KOPT-K1 (cell line): ENCODE results near the gene ZSWIM8.
A peak's percentile ranks its signal among the peaks of the same experiment; 100 is the strongest.

ENCODE experiments used
- H3K27ac ChIP-seq: fragments of 200-600 bp; sonication (generic); 2 replicates; pipeline ENCODE4 v1.5.1; 2016; ENCODE audit warnings: antibody characterized with exemption, mild to moderate bottlenecking, low read depth, low read length; ENCODE audit not compliant: poor library complexity, severe bottlenecking
- H3K36me3 ChIP-seq: fragments of 200-600 bp; sonication (generic); 2 replicates; pipeline ENCODE4 v1.5.1; 2017; ENCODE audit warnings: antibody characterized with exemption, mild to moderate bottlenecking, low read length, moderate library complexity; ENCODE audit not compliant: insufficient read depth
- H3K9me3 ChIP-seq: fragments of 200-600 bp; sonication (generic); 2 replicates; pipeline ENCODE4 v1.5.1; 2017; ENCODE audit warnings: antibody characterized with exemption, low read length, mild to moderate bottlenecking; ENCODE audit not compliant: insufficient read depth, poor library complexity, severe bottlenecking

Gene ZSWIM8

DNA sequence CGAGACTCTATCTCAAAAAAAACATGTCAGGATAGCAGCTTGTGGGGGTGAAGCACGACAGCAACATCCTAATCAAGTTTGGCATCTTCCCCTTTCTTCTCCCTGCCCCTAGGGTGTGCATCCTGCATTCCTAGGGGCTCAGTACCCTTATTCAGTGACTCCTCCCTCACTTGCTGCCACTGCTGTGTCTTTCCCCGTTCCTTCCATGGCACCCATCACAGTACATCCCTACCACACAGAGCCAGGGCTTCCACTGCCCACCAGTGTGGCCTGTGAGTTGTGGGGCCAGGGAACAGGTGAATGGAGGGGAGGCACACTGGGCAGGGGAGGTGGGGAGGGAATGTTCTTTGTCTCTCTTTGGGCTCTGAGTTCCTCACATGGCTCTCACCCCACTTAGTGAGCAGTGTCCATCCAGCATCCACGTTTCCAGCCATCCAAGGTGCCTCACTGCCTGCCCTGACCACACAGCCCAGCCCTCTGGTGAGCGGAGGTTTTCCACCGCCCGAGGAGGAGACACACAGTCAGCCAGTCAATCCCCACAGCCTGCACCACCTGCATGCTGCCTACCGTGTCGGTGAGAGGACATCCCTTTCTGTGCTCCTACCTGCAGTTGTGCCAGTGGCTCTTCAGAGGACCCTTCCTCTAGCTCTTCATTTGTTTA lies 14.6 kb downstream of the ZSWIM8 start:
- no peak overlapping the region for H3K27ac ChIP-seq
- no peaks in the 10 kb centered on the region for H3K9me3 ChIP-seq
- peaks cover 100% of the 10 kb centered on the region for H3K36me3 ChIP-seq

GRCh38 chr10:73800560-73801252 lies 15.3 kb downstream of the ZSWIM8 start:
- H3K36me3 ChIP-seq: peaks cover 100% of the 10 kb centered on the region
- H3K9me3 ChIP-seq: no peaks in the 10 kb centered on the region
- no peak overlapping the region for H3K27ac ChIP-seq

DNA sequence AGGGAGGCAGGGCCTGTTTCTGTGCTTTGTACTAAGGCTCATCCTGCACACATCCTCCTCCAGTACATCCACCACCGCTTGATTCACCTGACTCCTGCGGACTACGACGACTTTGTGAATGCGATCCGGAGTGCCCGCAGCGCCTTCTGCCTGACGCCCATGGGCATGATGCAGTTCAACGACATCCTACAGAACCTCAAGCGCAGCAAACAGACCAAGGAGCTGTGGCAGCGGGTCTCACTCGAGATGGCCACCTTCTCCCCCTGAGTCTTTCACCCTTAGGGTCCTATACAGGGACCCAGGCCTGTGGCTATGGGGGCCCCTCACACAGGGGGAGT lies 15.8 kb downstream of the ZSWIM8 start:
- peaks cover 100% of the 10 kb centered on the region for H3K36me3 ChIP-seq
- H3K9me3 ChIP-seq: no peaks in the 10 kb centered on the region
- no peak overlapping the region for H3K27ac ChIP-seq

GRCh38 chr10:73802276-73802991 lies 17.0 kb downstream of the ZSWIM8 start:
- H3K27ac ChIP-seq: no peak overlapping the region
- peaks cover 100% of the 10 kb centered on the region for H3K36me3 ChIP-seq
- no peaks in the 10 kb centered on the region for H3K9me3 ChIP-seq

DNA sequence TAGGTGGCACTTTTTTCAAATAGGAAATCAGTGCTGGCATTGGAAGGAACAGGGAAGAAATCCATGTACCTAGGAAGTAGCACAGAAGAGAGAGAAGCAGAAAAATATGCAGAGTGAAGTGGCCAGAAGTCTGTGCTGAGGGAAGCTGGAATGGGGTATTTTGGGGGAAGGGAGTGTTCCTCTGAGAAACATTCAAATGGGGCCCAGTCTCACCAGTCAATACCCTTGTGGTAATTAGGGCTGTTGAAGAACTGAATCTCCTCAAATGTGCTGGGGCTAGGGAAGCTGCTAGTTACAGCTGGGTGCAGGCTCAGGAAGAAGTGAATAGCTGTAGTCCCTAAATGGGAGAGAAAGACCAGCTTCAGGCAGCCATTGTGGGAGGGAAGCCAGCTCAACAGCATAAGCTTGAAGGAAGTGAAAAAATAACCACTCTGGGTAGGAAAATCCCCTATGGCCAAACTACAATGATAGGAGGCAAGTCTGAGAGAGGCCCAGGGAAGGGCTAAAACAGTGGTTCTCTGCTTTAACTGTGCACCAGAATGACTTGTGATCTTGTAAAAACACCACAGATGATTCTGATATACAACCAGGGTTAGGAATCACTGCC lies 18.4 kb downstream of the ZSWIM8 start:
- H3K36me3 ChIP-seq: peaks cover 100% of the 10 kb centered on the region
- H3K27ac ChIP-seq: no peak overlapping the region
- no peaks in the 10 kb centered on the region for H3K9me3 ChIP-seq

- H3K27ac ChIP-seq: no peak overlapping the region
- no peaks in the 10 kb centered on the region for H3K9me3 ChIP-seq
- H3K36me3 ChIP-seq: peaks cover 84% of the 10 kb centered on the region
Observed at GRCh38 chr10:73806176-73806950, 21.0 kb downstream of the ZSWIM8 start.

GRCh38 chr10:73807471-73807870 lies 22.1 kb downstream of the ZSWIM8 start:
- peaks cover 73% of the 10 kb centered on the region for H3K36me3 ChIP-seq
- no peak overlapping the region for H3K27ac ChIP-seq
- H3K9me3 ChIP-seq: no peaks in the 10 kb centered on the region

- H3K27ac ChIP-seq: no peak overlapping the region
- H3K36me3 ChIP-seq: peaks cover 73% of the 10 kb centered on the region
Observed at GRCh38 chr10:73808021-73808815, 22.8 kb downstream of the ZSWIM8 start.

GRCh38 chr10:73809061-73809818 lies 23.8 kb downstream of the ZSWIM8 start:
- peaks cover 71% of the 10 kb centered on the region for H3K36me3 ChIP-seq
- H3K9me3 ChIP-seq: no peaks in the 10 kb centered on the region
- no peak overlapping the region for H3K27ac ChIP-seq

More at GRCh38 chr10:73808021-73808815, 22.8 kb downstream of the ZSWIM8 start:
- no peaks in the 10 kb centered on the region for H3K9me3 ChIP-seq

DNA sequence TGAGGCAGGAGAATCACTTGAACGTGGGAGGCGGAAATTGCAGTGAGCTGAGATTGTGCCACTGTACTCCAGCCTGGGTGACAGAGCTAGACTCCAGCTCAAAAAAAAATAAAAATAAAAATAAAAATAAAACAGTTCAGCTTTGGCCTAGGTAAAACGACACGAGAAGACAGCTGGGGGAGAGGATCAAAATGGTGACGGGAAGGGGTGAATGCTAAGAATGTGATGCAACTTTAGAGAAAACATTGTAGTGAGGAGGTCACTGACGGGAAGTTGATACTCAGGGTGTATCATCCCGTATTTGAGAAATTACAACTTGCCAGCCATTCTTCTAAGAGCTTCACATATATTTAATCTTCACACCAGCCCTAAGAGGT lies 24.9 kb downstream of the ZSWIM8 start:
- peak overlapping the region; percentile 90 for H3K27ac ChIP-seq
- H3K36me3 ChIP-seq: peaks cover 71% of the 10 kb centered on the region

GRCh38 chr10:73810735-73811465 lies 25.5 kb downstream of the ZSWIM8 start:
- H3K27ac ChIP-seq: peak overlapping the region; percentile 90
- peaks cover 71% of the 10 kb centered on the region for H3K36me3 ChIP-seq

More for the DNA sequence above, 24.9 kb downstream of the ZSWIM8 start:
- H3K9me3 ChIP-seq: no peaks in the 10 kb centered on the region

GRCh38 chr10:73812657-73813056 lies 27.3 kb downstream of the ZSWIM8 start:
- H3K36me3 ChIP-seq: peaks cover 71% of the 10 kb centered on the region
- no peaks in the 10 kb centered on the region for H3K9me3 ChIP-seq
- no peak overlapping the region for H3K27ac ChIP-seq

More at GRCh38 chr10:73810735-73811465, 25.5 kb downstream of the ZSWIM8 start:
- no peaks in the 10 kb centered on the region for H3K9me3 ChIP-seq

DNA sequence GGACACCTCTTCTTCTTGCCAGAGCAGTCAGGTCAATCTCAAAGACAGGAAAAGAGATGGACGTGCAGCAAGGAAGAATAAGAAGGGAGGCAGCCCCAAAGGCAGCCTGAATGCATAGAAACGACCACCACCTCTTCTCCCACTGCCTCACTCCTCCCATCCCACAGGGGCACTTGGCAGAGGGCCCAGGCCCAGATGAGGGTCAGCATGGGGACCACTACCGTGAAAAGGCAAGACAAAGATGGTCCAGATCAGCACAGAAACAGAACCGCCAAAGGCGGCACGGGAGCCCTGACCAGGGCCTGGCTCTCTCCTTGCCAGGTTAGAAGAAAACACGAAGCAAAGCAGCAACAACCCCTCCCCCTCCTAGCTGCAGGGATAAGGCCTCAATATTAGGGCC lies 27.9 kb downstream of the ZSWIM8 start:
- Histone ChIP-seq H3K36me3 (peaks cover 71% of the 10 kb centered on the region), H3K27ac (no peak overlapping the region), H3K9me3 (no peaks in the 10 kb centered on the region)
